NCI-H187 treated with DMSO at 0.1 percent for 48 hours (cell line): ENCODE data around the gene SGTB.
A peak's percentile ranks its signal among the peaks of the same experiment; 100 is the strongest.
"Not testable (repeated sequence)": the region's sequence is repeated elsewhere in the genome, so short reads cannot be mapped to it uniquely, and the experiment has no call there.

ENCODE experiments used
- DNase-seq: peaks from one replicate; lab custom pipeline; 2025; lab: John Stamatoyannopoulos, UW

The SGTB gene

GRCh38 chr5:65668696-65669095, 53.2 kb downstream of the SGTB start:
- no peak for DNase-seq

GRCh38 chr5:65663804-65664521, 57.9 kb downstream of the SGTB start:
- no peak for DNase-seq

- no peak for DNase-seq
These were observed 67.2 kb downstream of the SGTB start for GRCh38 chr5:65654713-65655112.

- DNase-seq, result no peak
These were observed 70.8 kb downstream of the SGTB start for GRCh38 chr5:65651144-65651543.

- no peak for DNase-seq
These were observed 74.0 kb downstream of the SGTB start for GRCh38 chr5:65647941-65648340.

GRCh38 chr5:65646938-65647337, 75.0 kb downstream of the SGTB start:
- no peak for DNase-seq

GRCh38 chr5:65640240-65640639, 81.7 kb downstream of the SGTB start:
- no peak for DNase-seq

GRCh38 chr5:65630981-65631380, 90.9 kb downstream of the SGTB start:
- no peak for DNase-seq

GRCh38 chr5:65625743-65626142, 96.2 kb downstream of the SGTB start:
- no peak for DNase-seq

GRCh38 chr5:65624571-65625555, 97.0 kb downstream of the SGTB start, which contains the start of the genes SHLD3 and TRAPPC13:
SHLD3 (plus strand) TSS chr5:65625027; CDS start chr5:65629588, 4,561 bp downstream.
TRAPPC13 (plus strand) TSS chr5:65625027; CDS start chr5:65625061, 34 bp downstream.
- DNase-seq, result peak; percentile 93

GRCh38 chr5:65624025-65624570, 97.8 kb downstream of the SGTB start, which contains the start of gene TRIM23:
TRIM23 (minus strand) TSS chr5:65624333; CDS start chr5:65624274, 59 bp downstream.
- DNase-seq, result peak; percentile 93

GRCh38 chr5:65623482-65623881, 98.4 kb downstream of the SGTB start:
- no peak for DNase-seq

- DNase-seq, result not testable (repeated sequence)
These were observed 99.9 kb downstream of the SGTB start for GRCh38 chr5:65621961-65622360.

- DNase-seq, result no peak
These were observed 101.9 kb downstream of the SGTB start for GRCh38 chr5:65620021-65620420.
